Sigmoid colon (tissue), 4 donors: ENCODE measurements around the gene RANBP3L.

Experiments used
- CTCF ChIP-seq, 4 experiments: fragments of 450-650 bp in 3 of 4; fragments of 200-600 bp in 1 of 4; IDR thresholded peaks; one replicate each; pipeline ENCODE4 v1.5.1; 2016 to 2019; ENCODE audit warnings: antibody characterized with exemption in 4 of 4, mild to moderate bottlenecking in 3 of 4, moderate library complexity in 2 of 4
- EP300 ChIP-seq, 4 donors: sonication (generic); formaldehyde crosslinking; IDR thresholded peaks; one replicate each; pipeline ENCODE4 v1.6.1; 2017; ENCODE audit warnings: antibody characterized with exemption in 4 of 4
- POLR2A ChIP-seq, 2 donors: fragments of 450-650 bp; IDR thresholded peaks; one replicate each; pipeline ENCODE4 v1.6.1; 2016; ENCODE audit warnings: antibody characterized with exemption in 2 of 2, mild to moderate bottlenecking in 2 of 2, moderate library complexity in 2 of 2
- POLR2AphosphoS5 ChIP-seq, 4 donors: sonication (generic); formaldehyde crosslinking; IDR thresholded peaks; one replicate each; pipeline ENCODE4 v1.6.1; 2017; ENCODE audit warnings: antibody characterized with exemption in 4 of 4

GRCh38 chr5:36202521-36202961, 99.2 kb downstream of the RANBP3L start:
- TF ChIP-seq POLR2AphosphoS5 (IDR thresholded peaks at IDR 0.05) (no peak), CTCF (IDR thresholded peaks at IDR 0.05) (no peak), POLR2A (IDR thresholded peaks at IDR 0.05) (no peak), EP300 (IDR thresholded peaks at IDR 0.05) (no peak)
